Measurements from ENCODE around the gene LRG1. TPM values are rescaled to one million over a fixed set of nuclear protein-coding genes. Genes with fewer than 3 reads are reported as not detected.

The LRG1 gene
- total RNA-seq, 2 donors from 2014 or later, result 0.86 to 1.4 TPM

DNA sequence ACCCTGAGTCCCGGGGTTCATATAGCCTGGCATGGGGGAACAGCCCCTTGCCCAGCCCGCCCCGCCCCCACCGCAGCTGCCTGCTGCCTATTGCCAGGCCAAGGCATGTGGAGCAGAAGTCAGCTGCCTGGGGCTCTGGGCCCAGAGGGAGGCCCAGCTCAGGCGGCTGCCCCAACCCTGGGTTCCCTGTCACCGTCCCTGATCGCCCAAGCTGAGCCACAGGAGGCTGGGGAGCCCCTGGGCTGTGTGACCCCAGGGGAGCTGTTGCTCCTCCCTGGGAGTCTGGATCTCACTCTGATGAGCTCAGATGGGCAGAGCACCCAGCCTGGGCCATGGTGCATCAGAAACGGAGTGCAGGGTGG is 22.9 kb downstream of the LRG1 start:
- Histone ChIP-seq H3K4me3 (ENCODE audit: low read length) (no peak overlapping the region), H3K27me3 (ENCODE audit: control insufficient read depth, insufficient read depth, low read length, poor library complexity, severe bottlenecking) (no peaks in the 10 kb centered on the region), H3K9ac (ENCODE audit: extremely low read depth, low read length, poor library complexity, severe bottlenecking) (no peak overlapping the region), H3K9me3 (ENCODE audit: control insufficient read depth, low read length) (no peaks in the 10 kb centered on the region), H3K36me3 (ENCODE audit: control insufficient read depth, insufficient read depth, low read length) (no peaks in the 10 kb centered on the region), H3K4me1 (ENCODE audit: control insufficient read depth, insufficient read depth, low read length) (no peaks in the 10 kb centered on the region), H3K27ac (ENCODE audit: low read depth, low read length) (no peak overlapping the region)
- peaks cover 42% of the 10 kb centered on the region for H3K27me3 Mint-ChIP-seq (ENCODE audit: insufficient read depth)
- 81 to 84% methylated on average over 6 to 8 of the region's 8 CpGs for WGBS, 2 experiments (ENCODE audit: insufficient coverage in 1 of 2, insufficient read length in 1 of 2)
- H3K4me1 Mint-ChIP-seq, result no peaks in the 10 kb centered on the region
- DNase-seq, result no peak
- no peak overlapping the region for H3K4me3 Mint-ChIP-seq
- no peak overlapping the region for H3K27ac Mint-ChIP-seq
- H3K9me3 Mint-ChIP-seq, result peaks cover 1% of the 10 kb centered on the region
- no peaks in the 10 kb centered on the region for H3K36me3 Mint-ChIP-seq (ENCODE audit: low read depth)
- no peak for TF ChIP-seq CTCF (conservative IDR thresholded peaks at IDR 0.05)

- H3K4me3 Mint-ChIP-seq, result no peak overlapping the region
- no peak for DNase-seq
- WGBS, 2 experiments (ENCODE audit: insufficient coverage in 1 of 2, insufficient read length in 1 of 2), result 57 to 80% methylated on average over 3 to 14 of the region's 14 CpGs
- Histone ChIP-seq H3K36me3 (ENCODE audit: control insufficient read depth, insufficient read depth, low read length) (no peaks in the 10 kb centered on the region), H3K4me3 (ENCODE audit: low read length) (no peak overlapping the region), H3K27me3 (ENCODE audit: control insufficient read depth, insufficient read depth, low read length, poor library complexity, severe bottlenecking) (no peaks in the 10 kb centered on the region), H3K9me3 (ENCODE audit: control insufficient read depth, low read length) (no peaks in the 10 kb centered on the region), H3K27ac (ENCODE audit: low read depth, low read length) (no peak overlapping the region), H3K9ac (ENCODE audit: extremely low read depth, low read length, poor library complexity, severe bottlenecking) (no peak overlapping the region), H3K4me1 (ENCODE audit: control insufficient read depth, insufficient read depth, low read length) (no peaks in the 10 kb centered on the region)
- no peak for TF ChIP-seq CTCF (conservative IDR thresholded peaks at IDR 0.05)
- H3K27ac Mint-ChIP-seq, result no peak overlapping the region
- no peaks in the 10 kb centered on the region for H3K4me1 Mint-ChIP-seq
- H3K9me3 Mint-ChIP-seq, result peaks cover 1% of the 10 kb centered on the region
- H3K27me3 Mint-ChIP-seq (ENCODE audit: insufficient read depth), result peaks cover 43% of the 10 kb centered on the region
- no peaks in the 10 kb centered on the region for H3K36me3 Mint-ChIP-seq (ENCODE audit: low read depth)
These were observed 23.5 kb downstream of the LRG1 start for GRCh38 chr19:4516199-4516938.

DNA sequence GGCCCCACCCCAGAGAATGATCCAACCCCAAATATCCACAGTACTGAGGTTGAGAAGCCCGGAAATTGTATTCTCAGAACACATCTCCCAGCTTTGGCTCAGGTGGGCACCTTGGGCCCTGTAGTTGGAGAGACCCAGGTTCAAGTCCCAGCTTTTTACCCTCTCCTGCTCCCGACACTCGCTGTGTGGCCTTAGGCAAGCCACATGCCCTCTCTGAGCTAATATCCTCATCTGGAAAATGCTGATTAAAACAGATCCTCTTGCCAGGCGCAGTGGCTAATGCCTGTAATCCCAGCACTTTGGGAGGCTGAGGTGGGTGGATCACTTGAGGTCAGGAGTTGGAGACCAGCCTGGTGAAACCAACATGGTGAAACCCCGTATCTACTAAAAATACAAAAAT is 24.1 kb downstream of the LRG1 start:
- Mint-ChIP-seq H3K27ac (no peak overlapping the region), H3K4me3 (no peak overlapping the region), H3K36me3 (ENCODE audit: low read depth) (no peaks in the 10 kb centered on the region), H3K9me3 (no peaks in the 10 kb centered on the region), H3K4me1 (no peaks in the 10 kb centered on the region), H3K27me3 (ENCODE audit: insufficient read depth) (peaks cover 42% of the 10 kb centered on the region)
- H3K9me3 ChIP-seq (ENCODE audit: control insufficient read depth, low read length), result no peaks in the 10 kb centered on the region
- H3K4me3 ChIP-seq (ENCODE audit: low read length), result no peak overlapping the region
- H3K27me3 ChIP-seq (ENCODE audit: control insufficient read depth, insufficient read depth, low read length, poor library complexity, severe bottlenecking), result no peaks in the 10 kb centered on the region
- no peak for DNase-seq
- no peak for TF ChIP-seq CTCF (conservative IDR thresholded peaks at IDR 0.05)
- H3K4me1 ChIP-seq (ENCODE audit: control insufficient read depth, insufficient read depth, low read length), result no peaks in the 10 kb centered on the region
- no peaks in the 10 kb centered on the region for H3K36me3 ChIP-seq (ENCODE audit: control insufficient read depth, insufficient read depth, low read length)
- H3K27ac ChIP-seq (ENCODE audit: low read depth, low read length), result no peak overlapping the region
- H3K9ac ChIP-seq (ENCODE audit: extremely low read depth, low read length, poor library complexity, severe bottlenecking), result no peak overlapping the region
- WGBS, 2 experiments (ENCODE audit: insufficient coverage in 1 of 2, insufficient read length in 1 of 2), result 90 to 94% methylated on average over 5 of the region's 5 CpGs
